A549 (cell line): Measurements from ENCODE around the gene UGT1A10. TPM values are rescaled to one million over a fixed set of nuclear protein-coding genes. Genes with fewer than 3 reads are reported as not detected.

ENCODE experiments used
- ATAC-seq, 2 experiments: fragments of 200-7000 bp in 1 of 2; fragments of >200 bp in 1 of 2; cut with Nextera tagmentation in 1 of 2; cut with Tn5 transposase in 1 of 2; 3 replicates each; pipeline versions ENCODE4 v1.8.0 to v1.9.1; 2018 to 2020; ENCODE audit warnings: mild to moderate bottlenecking in 1 of 2, moderate library complexity in 1 of 2
- CTCF ChIA-PET: fragments of 300-600 bp; sonication (Branson Sonifier 250); formaldehyde crosslinking; extraction: SDS; loops from one replicate; lab custom pipeline; 2021; ENCODE audit warnings: antibody characterized with exemption, inconsistent platforms; lab: Yijun Ruan, JAX
- POLR2A ChIA-PET: fragments of 350-600 bp; formaldehyde crosslinking; extraction: SDS; loops from one replicate; lab custom pipeline; 2021; ENCODE audit warnings: antibody characterized with exemption, inconsistent platforms; lab: Yijun Ruan, JAX
- DNase-seq, 2 experiments: peaks; one replicate each; pipeline versions ENCODE4 v3.0.0 to v3.0.0-alpha.2; 2011 to 2016; ENCODE audit warnings: low read depth in 1 of 2, low spot score in 1 of 2
- FAIRE-seq: peaks from 2 replicates; lab custom pipeline; 2011; peaks lifted over from hg19 to GRCh38; lab: Jason Lieb, UNC
- H3K27ac ChIP-seq, 2 experiments: fragments of >200 bp; sonication (Bioruptor Twin); formaldehyde crosslinking; 3 replicates each; pipeline ENCODE4 v1.5.1; 2016 to 2017
- H3K4me1 ChIP-seq: fragments of >200 bp; sonication (Bioruptor Twin); formaldehyde crosslinking; 3 replicates; pipeline ENCODE4 v1.6.1; 2016
- H3K4me2 ChIP-seq: fragments of >200 bp; sonication (Bioruptor Twin); formaldehyde crosslinking; 3 replicates; pipeline ENCODE4 v1.6.1; 2016
- H3K4me3 ChIP-seq: fragments of >200 bp; sonication (Bioruptor Twin); formaldehyde crosslinking; 3 replicates; pipeline ENCODE4 v1.5.1; 2016
- H3K9me3 ChIP-seq: fragments of >200 bp; sonication (Bioruptor Twin); formaldehyde crosslinking; 3 replicates; pipeline ENCODE4 v1.6.1; 2016
- ATOH8 ChIP-seq: fragments of 250-450 bp; sonication (Bioruptor Pico); IDR thresholded peaks from 2 replicates; pipeline ENCODE4 v1.5.0; 2020; ENCODE audit warnings: low read depth, mild to moderate bottlenecking, moderate library complexity
- BHLHE40 ChIP-seq: IDR thresholded peaks from 2 replicates; pipeline ENCODE4 v1.6.1; 2012; ENCODE audit warnings: low read depth, low read length, inconsistent platforms
- CBX2 ChIP-seq: fragments of 200-600 bp; sonication (generic); IDR thresholded peaks from 2 replicates; pipeline ENCODE4 v1.6.1; 2016; ENCODE audit warnings: low read depth, mild to moderate bottlenecking, borderline replicate concordance
- CBX8 ChIP-seq: fragments of 200-600 bp; sonication (generic); IDR thresholded peaks from 2 replicates; pipeline ENCODE4 v1.6.1; 2016
- CHD2 ChIP-seq: fragments of 150-350 bp; IDR thresholded peaks from 2 replicates; pipeline ENCODE4 v1.6.1; 2014; ENCODE audit warnings: low read length; ENCODE audit not compliant: partially characterized antibody
- CHD4 ChIP-seq: fragments of 200-600 bp; sonication (generic); IDR thresholded peaks from 2 replicates; pipeline ENCODE4 v1.6.1; 2016; ENCODE audit warnings: antibody characterized with exemption, mild to moderate bottlenecking, borderline replicate concordance
- CTCF ChIP-seq: fragments of >200 bp; sonication (Bioruptor Twin); formaldehyde crosslinking; IDR thresholded peaks from 3 replicates; pipeline ENCODE4 v1.5.1; 2016
- E2F6 ChIP-seq: IDR thresholded peaks from 2 replicates; pipeline ENCODE4 v1.6.1; 2012; ENCODE audit warnings: low read depth, borderline replicate concordance
- ELK1 ChIP-seq: fragments of 150-350 bp; IDR thresholded peaks from 2 replicates; pipeline ENCODE4 v1.6.1; 2014; ENCODE audit warnings: low read depth, mild to moderate bottlenecking, low read length
- FOSB ChIP-seq: fragments of 250-450 bp; sonication (Bioruptor Pico); IDR thresholded peaks from 2 replicates; pipeline ENCODE4 v1.5.0; 2020; ENCODE audit warnings: mild to moderate bottlenecking, moderate library complexity
- FOXS1 ChIP-seq: fragments of 250-450 bp; sonication (Bioruptor Pico); IDR thresholded peaks from 2 replicates; pipeline ENCODE4 v1.5.0; 2020; ENCODE audit warnings: mild to moderate bottlenecking, moderate library complexity
- GATA3 ChIP-seq: IDR thresholded peaks from 2 replicates; pipeline ENCODE4 v1.6.1; 2012; ENCODE audit warnings: borderline replicate concordance
- HDAC2 ChIP-seq: fragments of 200-600 bp; sonication (generic); IDR thresholded peaks from 2 replicates; pipeline ENCODE4 v1.6.1; 2016
- HES2 ChIP-seq: fragments of >200 bp; sonication (Bioruptor Twin); formaldehyde crosslinking; IDR thresholded peaks from 2 replicates; pipeline ENCODE4 v1.6.1; 2016
- HEYL ChIP-seq: fragments of 250-450 bp; sonication (Bioruptor Pico); IDR thresholded peaks from 2 replicates; pipeline ENCODE4 v1.8.0; 2021; ENCODE audit warnings: mild to moderate bottlenecking, moderate library complexity
- HMGXB4 ChIP-seq: fragments of 250-450 bp; sonication (Bioruptor Pico); IDR thresholded peaks from 2 replicates; pipeline ENCODE4 v1.5.0; 2021; ENCODE audit warnings: mild to moderate bottlenecking, moderate library complexity, borderline replicate concordance
- HOXA7 ChIP-seq: fragments of 250-450 bp; sonication (Bioruptor Pico); IDR thresholded peaks from 2 replicates; pipeline ENCODE4 v1.5.0; 2020; ENCODE audit warnings: mild to moderate bottlenecking, moderate library complexity
- HOXB13 ChIP-seq: fragments of 250-450 bp; sonication (Bioruptor Pico); IDR thresholded peaks from 2 replicates; pipeline ENCODE4 v1.5.0; 2020; ENCODE audit warnings: low read depth, mild to moderate bottlenecking, moderate library complexity
- JUN ChIP-seq, 2 experiments: fragments of >200 bp; sonication (Bioruptor Twin); formaldehyde crosslinking; IDR thresholded peaks; 2 replicates in 1 of 2; 3 replicates in 1 of 2; pipeline ENCODE4 v1.6.1; 2016 to 2017
- JUNB ChIP-seq: fragments of >200 bp; sonication (Bioruptor Twin); formaldehyde crosslinking; IDR thresholded peaks from 2 replicates; pipeline ENCODE4 v1.6.1; 2016
- MAFK ChIP-seq: fragments of 450-650 bp; IDR thresholded peaks from 2 replicates; pipeline ENCODE4 v1.6.1; 2014; ENCODE audit not compliant: partially characterized antibody
- MAZ ChIP-seq: fragments of 150-350 bp; IDR thresholded peaks from 2 replicates; pipeline ENCODE4 v1.6.1; 2014; ENCODE audit warnings: antibody characterized with exemption, low read depth, low read length, borderline replicate concordance
- PBX3 ChIP-seq: IDR thresholded peaks from 2 replicates; pipeline ENCODE4 v1.6.1; 2012
- POLR2AphosphoS2 ChIP-seq: conservative IDR thresholded peaks from 2 replicates; pipeline ENCODE4 v1.6.1; 2012; ENCODE audit warnings: low read length, improper control_type of control experiment, inconsistent platforms
- RAD21 ChIP-seq, 2 experiments: fragments of >200 bp in 1 of 2; sonication (Bioruptor Twin) in 1 of 2; formaldehyde crosslinking in 1 of 2; IDR thresholded peaks in 1 of 2; conservative IDR thresholded peaks in 1 of 2; 2 replicates in 1 of 2; 3 replicates in 1 of 2; pipeline ENCODE4 v1.6.1; 2012 to 2018; ENCODE audit warnings: inconsistent platforms in 1 of 2
- RARB ChIP-seq: fragments of 250-450 bp; sonication (Bioruptor Pico); IDR thresholded peaks from 2 replicates; pipeline ENCODE4 v1.8.0; 2021; ENCODE audit warnings: mild to moderate bottlenecking, moderate library complexity
- RCOR1 ChIP-seq: fragments of 150-350 bp; IDR thresholded peaks from 2 replicates; pipeline ENCODE4 v1.6.1; 2014; ENCODE audit warnings: antibody characterized with exemption, low read length, low read depth
- RNF2 ChIP-seq: fragments of 200-600 bp; sonication (generic); IDR thresholded peaks from 2 replicates; pipeline ENCODE4 v1.6.1; 2016; ENCODE audit warnings: low read depth, mild to moderate bottlenecking, antibody characterized with exemption, moderate library complexity, borderline replicate concordance
- SMC3 ChIP-seq: fragments of >200 bp; sonication (Bioruptor Twin); formaldehyde crosslinking; IDR thresholded peaks from 3 replicates; pipeline ENCODE4 v1.6.1; 2018; ENCODE audit warnings: inconsistent platforms
- TP53 ChIP-seq: fragments of 250-450 bp; sonication (Bioruptor Pico); IDR thresholded peaks from 2 replicates; pipeline ENCODE4 v1.5.0; 2021; ENCODE audit warnings: mild to moderate bottlenecking, moderate library complexity
- ZC3H11A ChIP-seq: fragments of 450-650 bp; IDR thresholded peaks from 2 replicates; pipeline ENCODE4 v1.6.1; 2014; ENCODE audit warnings: antibody characterized with exemption, mild to moderate bottlenecking
- ZFP36 ChIP-seq: fragments of 450-650 bp; IDR thresholded peaks from 2 replicates; pipeline ENCODE4 v1.6.1; 2014; ENCODE audit warnings: borderline replicate concordance; ENCODE audit not compliant: partially characterized antibody
- ZNF302 ChIP-seq: fragments of 250-450 bp; sonication (Bioruptor Pico); IDR thresholded peaks from 2 replicates; pipeline ENCODE4 v1.9.0; 2021; ENCODE audit warnings: inconsistent platforms, mild to moderate bottlenecking, moderate library complexity
- ZSCAN20 ChIP-seq: fragments of 250-450 bp; sonication (Bioruptor Pico); IDR thresholded peaks from 2 replicates; pipeline ENCODE4 v1.8.0; 2022; ENCODE audit warnings: mild to moderate bottlenecking, moderate library complexity
- WGBS: methylation state at CpG from one replicate; pipeline ENCODE4 v1.1.6; 2017; ENCODE audit errors: missing lambda C conversion rate; 5-methylcytosine and 5-hydroxymethylcytosine counted together
- polyA plus RNA-seq, 4 experiments: library from polyadenylated mRNA; depleted of rRNA in 3 of 4; stranded (reverse); fragments of >200 nt; fragmentation: RNase III in 1 of 4; extraction: RNeasy Plus Mini Kit Qiagen cat#74134 plus additional on column Dnase treatment in 1 of 4; gene quantifications; 2 replicates in 3 of 4; 3 replicates in 1 of 4; pipeline ENCODE4 v1.2.3, GENCODE V29; 2011 to 2017

UGT1A10 gene
- polyA plus RNA-seq, 2 of the 4 experiments (the other 2 are of a cell fraction): 0.10 TPM; not detected in 1

GRCh38 chr2:233745073-233745755, 109.0 kb downstream of the UGT1A10 start:
- peak overlapping the region; percentile 18; the same call in 1 of the 3 replicates for H3K4me3 ChIP-seq
- H3K4me1 ChIP-seq: peaks cover 29% of the 10 kb centered on the region
- DNase-seq (peak; percentile 7 to 85), ATAC-seq (peak; percentile 55 to 84; a peak in 4 of 6 replicates), FAIRE-seq (peak; percentile 91)
- peaks cover 59% of the 10 kb centered on the region for H3K9me3 ChIP-seq
- ChIA-PET CTCF (interaction anchor here (0.6 to 0.8 kb wide), 2 partner anchors 15 to 88 kb away, joined by 3 read pairs; no protein-coding TSS in a partner anchor), POLR2A (no interaction called here)
- peak overlapping the region; percentile 79 for H3K4me2 ChIP-seq
- H3K27ac ChIP-seq: peak overlapping the region; percentile 89 to 92
- 5% methylated on average over 5 of the region's 5 CpGs for WGBS
- TF ChIP-seq HMGXB4 (no peak), ZC3H11A (no peak), RAD21 (conservative IDR thresholded peaks at IDR 0.05 in 1 of 2, IDR thresholded peaks at IDR 0.05 in 1 of 2) (peak in 1 of 2 experiments; percentile 37; a peak in 2 of 5 replicates), RARB (CRISPR knock-in tag) (no peak), HEYL (CRISPR knock-in tag) (no peak), E2F6 (no peak), ZFP36 (no peak), CBX8 (no peak), RCOR1 (no peak), CBX2 (no peak), HOXA7 (CRISPR knock-in tag) (no peak), JUNB (peak; percentile 60), CHD2 (no peak), JUN (IDR thresholded peaks at IDR 0.05) (peak; percentile 71 to 81; a peak in 4 of 5 replicates), FOXS1 (CRISPR knock-in tag) (no peak), ZSCAN20 (CRISPR knock-in tag) (no peak), FOSB (CRISPR knock-in tag) (no peak), RNF2 (no peak), TP53 (CRISPR knock-in tag) (no peak), BHLHE40 (no peak), HES2 (0 out of 2 replicates have a peak, but pooled peaks have one; percentile 11), SMC3 (0 out of 3 replicates have a peak, but pooled peaks have one; percentile 19), MAFK (no peak), PBX3 (no peak), POLR2AphosphoS2 (no peak), ELK1 (no peak), HDAC2 (no peak), CTCF (no peak), ZNF302 (CRISPR knock-in tag) (no peak), CHD4 (no peak), GATA3 (peak; percentile 73), HOXB13 (CRISPR knock-in tag) (no peak), ATOH8 (CRISPR knock-in tag) (no peak), MAZ (no peak)
